Measurements from ENCODE around the gene OR52H1.
"Not testable (repeated sequence)": the region's sequence is repeated elsewhere in the genome, so short reads cannot be mapped to it uniquely, and the experiment has no call there.

The OR52H1 gene

GRCh38 chr11:5548440-5548839 is at the start of gene OR52H1:
OR52H1 (minus strand) TSS chr11:5548540; CDS start chr11:5545505, 3,035 bp downstream.
- no peak for DNase-seq

DNA sequence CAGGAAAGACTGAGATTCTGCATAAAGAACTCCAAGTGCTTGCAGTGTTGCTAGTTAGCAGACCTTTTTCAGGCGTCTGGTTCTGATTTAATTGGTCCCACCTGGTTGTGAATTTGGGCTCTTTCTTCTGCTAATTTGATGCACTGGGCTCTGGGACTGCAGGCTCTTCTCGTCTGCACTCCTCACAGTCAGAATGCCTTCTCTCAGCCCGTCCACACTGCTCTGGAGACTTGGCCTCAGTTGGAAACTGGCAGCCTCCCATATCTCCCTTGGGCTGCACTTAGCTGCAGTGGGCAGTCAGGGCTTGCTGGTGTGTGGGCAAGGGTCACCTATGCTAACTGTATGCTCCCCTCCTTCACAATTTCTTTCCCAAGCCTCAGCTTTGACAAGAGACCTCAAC is 49.6 kb upstream of the OR52H1 start:
- DNase-seq = no peak

DNA sequence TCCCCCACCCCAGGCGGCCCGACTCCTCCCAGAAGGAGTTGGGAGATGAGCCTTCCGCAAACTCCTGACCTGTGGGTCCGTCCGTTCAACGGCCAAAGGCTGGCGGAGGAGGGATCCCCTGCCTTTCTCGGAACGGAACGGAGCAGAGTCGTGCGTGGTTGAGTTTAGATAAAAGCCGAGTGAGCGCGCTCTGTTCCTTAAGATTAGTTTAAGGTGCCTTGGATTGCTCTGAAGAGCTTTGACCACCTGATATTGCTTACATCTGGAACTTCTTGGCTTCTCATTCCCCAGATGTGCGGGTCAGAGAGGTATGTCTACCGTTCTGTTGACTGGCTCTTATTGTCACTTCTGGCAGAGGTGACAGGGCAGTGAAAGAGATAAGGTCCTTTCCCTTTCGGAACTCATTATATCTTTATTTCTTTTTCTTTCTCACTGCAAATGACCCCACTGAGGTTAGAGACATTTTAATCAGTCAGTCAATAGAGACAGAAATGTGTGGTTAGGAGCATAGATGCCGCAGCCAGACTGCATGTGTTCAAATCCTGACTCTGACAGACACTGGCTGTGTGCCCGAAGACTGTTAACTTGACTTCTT is 48.4 kb upstream of the OR52H1 start, which contains the start of gene TRIM6:
Gene TRIM6, plus strand, starts transcription at position 31 of the 595 bp plus-strand sequence. Its CDS starts 261 bp downstream, at position 292.
- no peak for DNase-seq

GRCh38 chr11:5593146-5593545 is 44.8 kb upstream of the OR52H1 start:
- no peak for DNase-seq

DNA sequence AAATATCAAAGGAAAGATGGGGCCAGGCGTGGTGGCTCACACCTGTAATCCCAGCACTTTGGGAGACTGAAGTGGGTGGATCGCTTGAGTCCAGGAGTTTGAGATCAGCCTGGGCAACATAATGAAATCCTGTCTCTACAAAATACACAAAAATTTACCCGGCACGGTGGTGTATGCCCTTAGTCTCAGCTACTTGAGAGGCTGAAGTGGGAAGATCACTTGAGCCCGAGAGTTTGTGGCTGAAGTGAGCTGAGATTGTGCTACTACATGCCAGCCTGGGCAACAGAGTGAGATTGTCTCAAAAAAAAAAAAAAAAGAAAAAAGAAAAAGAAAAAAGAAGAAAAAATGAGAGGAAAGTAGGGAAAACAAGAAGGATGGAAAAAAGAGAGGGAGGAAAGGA is 44.3 kb upstream of the OR52H1 start:
- no peak for DNase-seq

- DNase-seq = no peak
Observed at GRCh38 chr11:5591613-5592012, 43.3 kb upstream of the OR52H1 start.

DNA sequence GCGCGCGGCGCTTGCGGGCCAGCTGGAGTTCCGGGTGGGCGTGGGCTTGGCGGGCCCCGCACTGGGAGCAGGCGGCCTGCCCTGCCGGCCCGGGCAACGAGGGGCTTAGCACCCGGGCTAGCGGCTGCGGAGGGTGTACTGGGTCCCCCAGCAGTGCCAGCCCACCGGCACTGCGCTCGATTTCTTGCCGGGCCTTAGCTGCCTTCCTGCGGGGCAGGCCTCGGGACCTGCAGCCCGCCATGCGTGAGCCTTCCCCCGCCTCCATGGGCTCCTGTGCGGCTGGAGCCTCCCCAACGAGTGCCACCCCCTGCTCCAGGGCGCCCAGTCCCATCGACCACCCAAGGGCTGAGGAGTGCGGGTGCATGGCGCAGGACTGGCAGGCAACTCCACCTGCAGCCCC is 41.6 kb upstream of the OR52H1 start:
- DNase-seq = not testable (repeated sequence)

DNA sequence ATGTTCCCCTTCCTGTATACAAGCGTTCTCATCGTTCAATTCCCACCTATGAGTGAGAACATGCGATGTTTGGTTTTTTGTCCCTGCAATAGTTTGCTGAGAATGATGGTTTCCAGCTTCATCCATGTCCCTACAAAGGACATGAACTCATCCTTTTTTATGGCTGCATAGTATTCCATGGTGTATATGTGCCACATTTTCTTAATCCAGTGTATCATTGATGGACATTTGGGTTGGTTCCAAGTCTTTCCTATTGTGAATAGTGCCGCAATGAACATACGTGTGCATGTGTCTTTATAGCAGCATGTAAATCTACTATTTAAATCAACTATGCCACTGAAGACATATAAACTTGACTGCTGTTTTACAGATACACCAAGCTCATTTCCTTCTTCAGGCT is 36.1 kb upstream of the OR52H1 start:
- DNase-seq = not testable (repeated sequence)

DNA sequence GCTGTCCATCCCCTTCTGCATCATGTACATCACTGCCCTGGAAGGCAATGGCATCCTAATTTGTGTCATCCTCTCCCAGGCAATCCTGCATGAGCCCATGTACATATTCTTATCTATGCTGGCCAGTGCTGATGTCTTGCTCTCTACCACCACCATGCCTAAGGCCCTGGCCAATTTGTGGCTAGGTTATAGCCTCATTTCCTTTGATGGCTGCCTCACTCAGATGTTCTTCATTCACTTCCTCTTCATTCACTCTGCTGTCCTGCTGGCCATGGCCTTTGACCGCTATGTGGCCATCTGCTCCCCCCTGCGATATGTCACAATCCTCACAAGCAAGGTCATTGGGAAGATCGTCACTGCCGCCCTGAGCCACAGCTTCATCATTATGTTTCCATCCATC is 32.7 kb upstream of the OR52H1 start:
- DNase-seq = no peak

DNA sequence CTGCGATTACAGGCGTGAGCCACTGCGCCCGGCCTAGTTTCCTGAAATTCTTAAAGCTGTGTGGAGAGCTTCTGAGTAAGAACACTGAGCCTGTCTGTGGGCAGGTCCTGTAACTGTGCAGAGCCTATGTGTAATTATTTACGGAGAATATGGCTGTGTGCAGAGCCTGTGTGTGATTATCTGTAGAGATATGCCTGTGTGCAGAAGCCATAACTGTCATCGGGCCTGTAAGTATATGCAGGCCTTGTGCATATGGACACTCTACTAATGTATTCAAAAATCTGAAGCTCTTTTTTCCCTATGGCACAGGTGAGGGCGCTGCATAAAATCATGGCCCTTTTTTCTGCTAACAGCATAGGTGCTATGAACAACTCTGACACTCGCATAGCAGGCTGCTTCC is 32.2 kb upstream of the OR52H1 start, which contains the start of gene OR52B6:
Gene OR52B6, plus strand, starts transcription at position 301 of the 400 bp plus-strand sequence. Its CDS starts 0 bp downstream, at position 301.
- no peak for DNase-seq

- DNase-seq = no peak
Observed at GRCh38 chr11:5577101-5577500, 28.8 kb upstream of the OR52H1 start.

- DNase-seq = no peak
Observed at GRCh38 chr11:5575152-5575551, 26.8 kb upstream of the OR52H1 start.

DNA sequence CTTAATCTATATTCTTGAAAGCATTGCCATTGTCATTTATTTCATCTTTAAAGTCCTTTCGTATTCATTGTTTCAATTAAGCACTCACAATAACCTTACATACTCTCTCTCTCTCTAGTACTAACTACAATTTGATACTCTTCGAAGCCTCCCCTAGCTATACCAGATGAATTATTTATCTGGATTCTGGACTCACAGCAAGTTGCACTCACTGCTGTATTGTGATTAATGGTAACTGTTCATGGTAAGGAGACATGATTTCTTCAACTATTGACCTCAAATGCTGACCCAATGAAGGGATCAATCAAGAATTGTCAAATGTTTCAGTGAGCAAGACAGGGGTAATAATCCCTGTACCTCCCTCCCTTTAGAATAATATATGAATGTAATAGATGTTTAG is 26.3 kb upstream of the OR52H1 start:
- DNase-seq = no peak

DNA sequence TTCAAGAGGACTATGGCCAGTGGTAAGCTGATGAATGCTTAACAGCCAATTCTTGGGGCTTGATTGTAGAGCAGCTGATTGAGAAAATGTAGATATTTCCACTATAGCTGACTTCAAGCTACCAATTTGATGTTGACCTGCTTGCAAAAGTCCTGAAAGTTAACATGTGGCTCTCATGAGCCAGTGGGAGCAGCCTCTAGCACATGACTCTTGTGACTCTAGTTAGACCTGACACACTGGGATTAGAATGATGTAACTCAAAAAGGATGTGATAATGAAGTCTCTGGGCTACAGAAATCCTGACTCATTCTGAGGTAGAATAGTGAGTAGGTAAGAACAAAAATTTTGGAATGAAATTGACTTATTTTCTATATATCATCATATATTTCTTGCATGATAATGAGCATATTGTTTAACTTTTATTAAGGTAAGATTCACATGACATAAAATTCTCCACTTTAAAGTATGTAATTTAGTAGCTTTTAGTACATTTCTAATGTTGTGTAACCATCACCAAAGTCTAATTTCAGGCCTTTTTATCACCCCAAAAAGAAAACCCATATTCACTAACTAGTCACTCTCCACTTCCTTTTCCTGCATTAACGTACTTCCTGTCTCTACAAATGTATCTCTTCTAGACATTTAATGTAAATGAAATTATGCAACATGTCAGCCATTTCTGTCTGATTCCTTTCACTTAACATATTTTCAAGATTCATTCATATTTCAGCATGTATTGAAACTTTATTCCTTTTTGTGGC is 16.1 kb upstream of the OR52H1 start:
- no peak for DNase-seq

DNA sequence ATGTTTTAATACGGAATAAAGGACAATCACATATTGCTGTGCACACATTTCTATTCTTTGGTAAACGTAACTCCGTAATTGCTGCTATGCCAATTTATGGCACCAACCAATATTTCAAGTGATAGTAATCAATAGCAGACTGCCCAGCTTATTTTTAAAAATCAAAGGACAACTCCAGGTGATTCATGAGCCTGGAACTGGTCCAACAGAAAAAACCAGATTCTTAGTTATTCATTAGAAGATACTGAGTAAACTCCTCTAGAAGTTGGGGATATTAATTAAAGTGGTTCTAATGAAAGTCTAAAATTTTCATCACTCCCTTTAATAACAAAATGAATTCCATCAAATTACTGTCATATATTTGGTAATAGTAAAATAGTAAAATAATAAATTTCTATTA is 9.4 kb upstream of the OR52H1 start:
- DNase-seq = no peak

- DNase-seq = no peak
Observed at GRCh38 chr11:5556596-5557188, 8.4 kb upstream of the OR52H1 start.

- no peak for DNase-seq
Observed at GRCh38 chr11:5553343-5553742, 5.0 kb upstream of the OR52H1 start.

DNA sequence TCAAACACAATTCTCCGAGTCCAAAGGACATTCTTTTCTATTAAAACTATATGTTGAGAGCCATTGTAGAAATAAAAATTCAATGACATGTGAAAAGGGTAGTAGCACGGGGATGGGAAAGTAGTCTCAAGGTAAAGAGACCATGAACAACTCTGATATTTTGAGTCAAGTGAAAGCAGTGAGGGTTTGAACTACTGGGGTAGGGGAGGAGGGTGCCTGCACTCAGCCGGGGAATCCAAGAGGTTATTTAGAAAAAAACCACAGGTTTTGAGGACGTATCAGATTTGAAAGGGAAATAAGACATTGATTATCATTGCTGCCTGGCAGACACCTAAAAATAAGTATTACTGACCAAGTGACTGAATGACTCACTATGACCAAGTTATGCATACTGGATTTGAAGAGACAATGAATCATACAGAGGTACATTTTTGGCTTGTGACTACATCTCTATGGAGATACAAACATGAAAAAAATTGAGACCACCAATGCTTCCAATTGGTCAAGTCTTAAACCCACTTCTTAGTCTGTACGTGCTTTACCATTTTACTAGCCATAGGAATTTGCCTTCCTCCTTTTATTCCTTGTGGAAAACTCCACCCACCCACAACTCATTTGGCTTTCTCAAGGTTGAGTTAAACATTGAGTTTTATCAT is 2.2 kb upstream of the OR52H1 start:
- no peak for DNase-seq

GRCh38 chr11:5547982-5548381 is 358 bp downstream of the OR52H1 start:
- no peak for DNase-seq

GRCh38 chr11:5546457-5546856 is 1.9 kb downstream of the OR52H1 start:
- no peak for DNase-seq

GRCh38 chr11:5541427-5541826 is 6.9 kb downstream of the OR52H1 start:
- DNase-seq = no peak

- DNase-seq = no peak
Observed at GRCh38 chr11:5536482-5536881, 11.9 kb downstream of the OR52H1 start.

GRCh38 chr11:5534046-5534445 is 14.3 kb downstream of the OR52H1 start:
- no peak for DNase-seq

All from activated CD4-positive, alpha-beta T cell treated with anti-CD3 and anti-CD28 coated beads, Interleukin-2, amount 50 U/mL, for 4 hours (primary cell).